ENCODE data around the gene CELSR2.
A peak's percentile ranks its signal among the peaks of the same experiment; 100 is the strongest.

CELSR2 gene

DNA sequence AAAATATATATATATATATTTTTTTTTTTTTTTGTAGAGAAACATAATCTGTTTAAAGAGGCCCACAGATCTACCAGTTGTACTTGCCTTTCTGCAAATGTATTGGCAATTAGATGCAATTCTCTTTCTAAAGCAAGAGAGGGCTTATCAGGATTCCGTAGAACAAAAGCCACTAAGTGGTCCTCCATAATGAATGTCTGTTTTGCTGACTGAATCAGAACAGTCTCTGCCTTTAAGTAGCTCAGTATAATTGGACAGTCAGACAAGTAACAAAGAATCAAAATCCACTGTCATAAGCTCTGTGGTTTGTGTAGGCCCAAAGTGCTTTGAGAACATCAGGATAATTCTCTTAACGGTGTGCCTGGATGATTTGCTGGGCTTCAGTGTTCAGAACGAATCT, 18.3 kb upstream of the CELSR2 start:
- Histone ChIP-seq H3K36me3 (ENCODE audit: control insufficient read depth in 2 of 2, insufficient read depth in 1 of 2, low read length in 2 of 2) (peaks cover 41 to 77% of the 10 kb centered on the region in 2 experiments), H3K27ac (ENCODE audit: extremely low read depth, low read depth, low read length) (no peak overlapping the region), H3K4me1 (ENCODE audit: control insufficient read depth, insufficient read depth, low read length) (no peaks in the 10 kb centered on the region), H3K9me3 (ENCODE audit: control insufficient read depth, insufficient read depth, low read depth, low read length) (no peaks in the 10 kb centered on the region), H3K4me3 (ENCODE audit: low read depth, low read length) (no peak overlapping the region)
- CTCF ChIA-PET = interaction anchor here (0.6 to 2.2 kb wide), 5 partner anchors 8 to 37 kb away, joined by 3 to 9 read pairs (median 3); no protein-coding TSS in a partner anchor
- TF ChIP-seq HOXA7 (CRISPR knock-in tag; IDR thresholded peaks at IDR 0.05; ENCODE audit: borderline replicate concordance) (no peak), ZNF768 (tag by site-specific recombination; IDR thresholded peaks at IDR 0.05) (no peak), ZNF175 (tag by site-specific recombination; IDR thresholded peaks at IDR 0.05) (no peak)
- TF ChIP-seq, protein P1, sequence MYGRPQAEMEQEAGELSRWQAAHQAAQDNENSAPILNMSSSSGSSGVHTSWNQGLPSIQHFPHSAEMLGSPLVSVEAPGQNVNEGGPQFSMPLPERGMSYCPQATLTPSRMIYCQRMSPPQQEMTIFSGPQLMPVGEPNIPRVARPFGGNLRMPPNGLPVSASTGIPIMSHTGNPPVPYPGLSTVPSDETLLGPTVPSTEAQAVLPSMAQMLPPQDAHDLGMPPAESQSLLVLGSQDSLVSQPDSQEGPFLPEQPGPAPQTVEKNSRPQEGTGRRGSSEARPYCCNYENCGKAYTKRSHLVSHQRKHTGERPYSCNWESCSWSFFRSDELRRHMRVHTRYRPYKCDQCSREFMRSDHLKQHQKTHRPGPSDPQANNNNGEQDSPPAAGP (tag by site-specific recombination; IDR thresholded peaks at IDR 0.05) = no peak
- POLR2A ChIA-PET = no interaction called here

GRCh38 chr1:109235137-109235536, 14.2 kb upstream of the CELSR2 start:
- H3K27ac ChIP-seq (ENCODE audit: extremely low read depth, low read depth, low read length) = no peak overlapping the region
- no peaks in the 10 kb centered on the region for H3K4me1 ChIP-seq (ENCODE audit: control insufficient read depth, insufficient read depth, low read length)
- ChIA-PET CTCF (interaction anchor here (0.6 kb wide), 1 partner anchor 121 kb away, joined by 3 read pairs; the partner anchor contains the start of gene ELAPOR1), POLR2A (no interaction called here)
- TF ChIP-seq, protein P2, sequence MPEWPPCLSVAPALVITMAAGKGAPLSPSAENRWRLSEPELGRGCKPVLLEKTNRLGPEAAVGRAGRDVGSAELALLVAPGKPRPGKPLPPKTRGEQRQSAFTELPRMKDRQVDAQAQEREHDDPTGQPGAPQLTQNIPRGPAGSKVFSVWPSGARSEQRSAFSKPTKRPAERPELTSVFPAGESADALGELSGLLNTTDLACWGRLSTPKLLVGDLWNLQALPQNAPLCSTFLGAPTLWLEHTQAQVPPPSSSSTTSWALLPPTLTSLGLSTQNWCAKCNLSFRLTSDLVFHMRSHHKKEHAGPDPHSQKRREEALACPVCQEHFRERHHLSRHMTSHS (tag by site-specific recombination; IDR thresholded peaks at IDR 0.05) = no peak
- TF ChIP-seq ZNF362 (tag by site-specific recombination; IDR thresholded peaks at IDR 0.05) = no peak
- no peak for TF ChIP-seq ZNF596 (tag by site-specific recombination; IDR thresholded peaks at IDR 0.05)
- TF ChIP-seq ZBTB1 (tag by site-specific recombination; IDR thresholded peaks at IDR 0.05) = no peak
- TF ChIP-seq, protein P3, sequence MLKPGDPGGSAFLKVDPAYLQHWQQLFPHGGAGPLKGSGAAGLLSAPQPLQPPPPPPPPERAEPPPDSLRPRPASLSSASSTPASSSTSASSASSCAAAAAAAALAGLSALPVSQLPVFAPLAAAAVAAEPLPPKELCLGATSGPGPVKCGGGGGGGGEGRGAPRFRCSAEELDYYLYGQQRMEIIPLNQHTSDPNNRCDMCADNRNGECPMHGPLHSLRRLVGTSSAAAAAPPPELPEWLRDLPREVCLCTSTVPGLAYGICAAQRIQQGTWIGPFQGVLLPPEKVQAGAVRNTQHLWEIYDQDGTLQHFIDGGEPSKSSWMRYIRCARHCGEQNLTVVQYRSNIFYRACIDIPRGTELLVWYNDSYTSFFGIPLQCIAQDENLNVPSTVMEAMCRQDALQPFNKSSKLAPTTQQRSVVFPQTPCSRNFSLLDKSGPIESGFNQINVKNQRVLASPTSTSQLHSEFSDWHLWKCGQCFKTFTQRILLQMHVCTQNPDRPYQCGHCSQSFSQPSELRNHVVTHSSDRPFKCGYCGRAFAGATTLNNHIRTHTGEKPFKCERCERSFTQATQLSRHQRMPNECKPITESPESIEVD (tag by site-specific recombination; IDR thresholded peaks at IDR 0.05) = no peak
- peaks cover 35 to 92% of the 10 kb centered on the region in 2 experiments for H3K36me3 ChIP-seq (ENCODE audit: control insufficient read depth in 2 of 2, insufficient read depth in 1 of 2, low read length in 2 of 2)
- no peak overlapping the region for H3K4me3 ChIP-seq (ENCODE audit: low read depth, low read length)
- H3K9me3 ChIP-seq (ENCODE audit: control insufficient read depth, insufficient read depth, low read depth, low read length) = no peaks in the 10 kb centered on the region

- H3K27ac ChIP-seq (ENCODE audit: extremely low read depth, low read depth, low read length) = no peak overlapping the region
- H3K4me1 ChIP-seq (ENCODE audit: control insufficient read depth, insufficient read depth, low read length) = no peaks in the 10 kb centered on the region
- no peaks in the 10 kb centered on the region for H3K9me3 ChIP-seq (ENCODE audit: control insufficient read depth, insufficient read depth, low read depth, low read length)
- TF ChIP-seq ZNF629 (tag by site-specific recombination; IDR thresholded peaks at IDR 0.05) (no peak), ZNF529 (tag by site-specific recombination; IDR thresholded peaks at IDR 0.05; ENCODE audit: insufficient replicate concordance) (no peak), ZNF654 (tag by site-specific recombination; IDR thresholded peaks at IDR 0.05; ENCODE audit: low read depth) (no peak), FEZF1 (tag by site-specific recombination; IDR thresholded peaks at IDR 0.05) (no peak), SCRT2 (tag by site-specific recombination; IDR thresholded peaks at IDR 0.05) (peak; percentile 50; the same call in 1 of the 2 replicates), HOXA7 (CRISPR knock-in tag; IDR thresholded peaks at IDR 0.05; ENCODE audit: borderline replicate concordance) (no peak)
- TF ChIP-seq, protein P4, sequence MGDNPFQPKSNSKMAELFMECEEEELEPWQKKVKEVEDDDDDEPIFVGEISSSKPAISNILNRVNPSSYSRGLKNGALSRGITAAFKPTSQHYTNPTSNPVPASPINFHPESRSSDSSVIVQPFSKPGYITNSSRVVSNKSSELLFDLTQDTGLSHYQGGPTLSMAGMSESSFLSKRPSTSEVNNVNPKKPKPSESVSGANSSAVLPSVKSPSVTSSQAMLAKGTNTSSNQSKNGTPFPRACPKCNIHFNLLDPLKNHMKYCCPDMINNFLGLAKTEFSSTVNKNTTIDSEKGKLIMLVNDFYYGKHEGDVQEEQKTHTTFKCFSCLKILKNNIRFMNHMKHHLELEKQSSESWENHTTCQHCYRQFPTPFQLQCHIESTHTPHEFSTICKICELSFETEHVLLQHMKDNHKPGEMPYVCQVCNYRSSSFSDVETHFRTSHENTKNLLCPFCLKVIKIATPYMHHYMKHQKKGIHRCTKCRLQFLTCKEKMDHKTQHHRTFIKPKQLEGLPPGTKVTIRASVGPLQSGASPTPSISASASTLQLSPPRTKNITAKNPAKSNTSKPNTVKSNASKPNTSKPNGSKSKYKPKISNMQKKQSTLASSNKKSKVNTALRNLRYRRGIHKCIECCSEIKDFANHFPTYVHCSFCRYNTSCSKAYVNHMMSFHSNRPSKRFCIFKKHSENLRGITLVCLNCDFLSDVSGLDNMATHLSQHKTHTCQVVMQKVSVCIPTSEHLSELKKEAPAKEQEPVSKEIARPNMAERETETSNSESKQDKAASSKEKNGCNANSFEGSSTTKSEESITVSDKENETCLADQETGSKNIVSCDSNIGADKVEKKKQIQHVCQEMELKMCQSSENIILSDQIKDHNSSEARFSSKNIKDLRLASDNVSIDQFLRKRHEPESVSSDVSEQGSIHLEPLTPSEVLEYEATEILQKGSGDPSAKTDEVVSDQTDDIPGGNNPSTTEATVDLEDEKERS (tag by site-specific recombination; IDR thresholded peaks at IDR 0.05) = no peak
- no peak overlapping the region for H3K4me3 ChIP-seq (ENCODE audit: low read depth, low read length)
- CTCF ChIA-PET = interaction anchor here (2.3 kb wide), 1 partner anchor 295 kb away, joined by 8 read pairs; no protein-coding TSS in a partner anchor
- peaks cover 18 to 70% of the 10 kb centered on the region in 2 experiments; a peak in 2 of 3 replicates for H3K36me3 ChIP-seq (ENCODE audit: control insufficient read depth in 2 of 2, insufficient read depth in 1 of 2, low read length in 2 of 2)
- POLR2A ChIA-PET = no interaction called here
Measured at GRCh38 chr1:109237512-109237911, 11.8 kb upstream of the CELSR2 start.
